Measurements from ENCODE around the gene LHFPL3.
"Not testable (repeated sequence)": the region's sequence is repeated elsewhere in the genome, so short reads cannot be mapped to it uniquely, and the experiment has no call there.

LHFPL3 gene

DNA sequence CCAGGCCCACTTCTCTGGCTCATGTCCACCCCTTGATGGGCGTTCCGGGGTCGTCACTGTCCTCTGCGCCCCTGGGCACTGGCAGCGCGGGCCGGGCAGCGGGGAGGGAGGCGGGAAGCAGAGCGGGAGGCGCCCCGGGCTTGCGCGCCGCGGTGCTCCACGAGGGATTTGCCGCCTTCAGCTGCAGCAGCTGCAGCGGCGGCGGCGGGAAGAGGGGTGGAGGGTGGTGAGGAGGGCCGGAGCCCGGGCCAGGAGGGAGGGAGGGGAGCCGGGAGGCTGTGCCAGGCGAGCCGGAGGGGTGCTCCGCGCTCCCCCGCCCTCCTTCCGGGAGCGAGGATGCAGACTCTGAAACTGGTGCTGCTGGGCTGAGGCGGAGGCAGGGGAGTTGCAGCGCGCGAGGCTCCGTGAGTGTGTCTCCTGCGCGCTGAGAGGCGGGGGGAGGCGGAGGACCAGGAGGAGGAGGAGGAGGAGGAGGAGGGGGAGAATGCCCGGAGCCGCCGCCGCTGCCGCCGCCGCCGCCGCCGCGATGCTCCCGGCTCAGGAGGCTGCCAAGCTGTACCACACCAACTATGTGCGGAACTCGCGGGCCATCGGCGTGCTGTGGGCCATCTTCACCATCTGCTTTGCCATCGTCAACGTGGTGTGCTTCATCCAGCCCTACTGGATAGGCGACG lies at the start of gene LHFPL3:
Gene LHFPL3 (plus strand): TSS at position 308 of the 674 bp plus-strand sequence.
- no peak for DNase-seq

DNA sequence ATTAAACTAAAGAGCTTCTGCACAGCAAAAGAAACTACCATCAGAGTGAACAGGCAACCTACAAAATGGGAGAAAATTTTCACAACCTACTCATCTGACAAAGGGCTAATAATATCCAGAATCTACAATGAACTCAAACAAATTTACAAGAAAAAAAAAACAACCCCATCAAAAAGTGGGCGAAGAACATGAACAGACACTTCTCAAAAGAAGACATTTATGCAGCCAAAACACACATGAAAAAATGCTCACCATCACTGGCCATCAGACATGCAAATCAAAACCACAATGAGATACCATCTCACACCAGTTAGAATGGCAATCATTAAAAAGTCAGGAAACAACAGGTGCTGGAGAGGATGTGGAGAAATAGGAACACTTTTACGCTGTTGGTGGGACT lies 46.7 kb upstream of the LHFPL3 start:
- not testable (repeated sequence) for DNase-seq

DNA sequence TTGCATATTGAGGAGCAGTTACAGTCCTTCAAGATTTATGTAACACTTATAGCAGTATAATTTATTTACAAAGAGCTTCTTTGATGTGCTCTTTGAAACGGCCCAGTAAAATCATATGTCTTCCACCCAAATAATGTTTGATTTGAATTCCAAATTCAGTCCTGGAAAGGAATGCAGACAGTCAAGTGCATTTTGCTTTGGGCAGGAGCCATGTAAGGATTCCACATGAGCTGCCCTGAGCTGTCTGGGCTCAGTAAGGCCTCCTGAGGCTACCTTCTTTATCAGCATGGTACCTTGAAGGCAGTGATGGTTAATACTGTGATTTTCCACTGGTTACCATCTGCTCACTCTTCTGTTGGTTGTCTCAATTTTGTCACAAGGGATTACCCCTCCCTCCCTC lies 41.6 kb upstream of the LHFPL3 start:
- DNase-seq, result no peak

DNA sequence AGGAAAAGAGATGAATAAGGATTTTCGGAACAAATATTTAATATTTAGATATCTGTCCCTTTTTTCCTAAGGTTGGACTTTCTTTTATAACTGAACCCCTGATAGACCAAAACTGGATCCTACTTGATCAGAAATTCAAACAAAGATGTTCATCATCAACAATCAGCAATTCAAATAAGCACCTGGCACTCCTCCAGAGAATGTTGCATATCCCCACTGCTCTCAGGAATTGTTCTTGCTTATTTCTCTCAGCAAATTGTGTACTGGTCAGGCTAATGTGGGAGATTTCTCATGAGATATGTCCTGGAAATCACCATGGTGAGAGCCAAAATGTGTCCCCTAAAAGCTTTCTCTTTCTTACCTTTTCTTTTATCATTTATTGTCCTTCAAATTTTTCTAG lies 40.3 kb upstream of the LHFPL3 start:
- no peak for DNase-seq

DNA sequence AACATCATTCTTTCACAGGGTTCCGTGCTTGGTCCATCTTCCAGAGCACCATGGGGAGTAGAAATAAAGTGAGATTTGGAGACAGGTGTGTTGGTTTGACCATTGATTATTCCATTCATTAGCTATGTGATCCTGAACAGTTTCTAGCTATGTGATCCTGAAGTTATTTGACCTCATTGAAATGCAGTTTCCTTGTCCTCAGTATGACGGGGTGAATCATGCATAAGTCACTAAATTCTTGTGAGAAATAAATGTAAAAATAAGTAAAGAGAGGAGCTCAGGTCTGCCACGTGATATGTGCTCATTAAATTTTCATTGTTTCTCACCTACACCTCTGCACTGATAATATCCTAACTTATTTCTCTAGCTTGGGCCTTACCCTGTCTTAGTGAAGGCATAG lies 34.1 kb upstream of the LHFPL3 start:
- DNase-seq, result no peak

DNA sequence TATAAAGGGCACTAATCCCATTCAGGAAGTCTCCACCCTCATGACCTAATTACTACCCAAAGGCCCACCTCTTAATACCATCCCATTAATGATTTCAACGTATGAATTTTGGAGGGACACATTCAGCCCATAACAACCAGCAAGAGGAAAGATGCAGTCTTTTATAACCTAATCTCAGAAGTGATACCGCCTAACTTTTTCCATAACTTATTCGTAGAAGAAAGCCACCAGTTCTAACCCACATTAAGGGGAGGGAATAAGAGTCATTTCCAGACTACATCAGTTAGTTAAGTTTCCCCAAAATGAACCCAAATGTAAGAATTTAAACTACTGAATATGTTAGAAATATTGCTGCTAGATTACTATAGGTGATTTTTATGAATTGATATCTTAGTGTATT lies 32.1 kb upstream of the LHFPL3 start:
- no peak for DNase-seq

DNA sequence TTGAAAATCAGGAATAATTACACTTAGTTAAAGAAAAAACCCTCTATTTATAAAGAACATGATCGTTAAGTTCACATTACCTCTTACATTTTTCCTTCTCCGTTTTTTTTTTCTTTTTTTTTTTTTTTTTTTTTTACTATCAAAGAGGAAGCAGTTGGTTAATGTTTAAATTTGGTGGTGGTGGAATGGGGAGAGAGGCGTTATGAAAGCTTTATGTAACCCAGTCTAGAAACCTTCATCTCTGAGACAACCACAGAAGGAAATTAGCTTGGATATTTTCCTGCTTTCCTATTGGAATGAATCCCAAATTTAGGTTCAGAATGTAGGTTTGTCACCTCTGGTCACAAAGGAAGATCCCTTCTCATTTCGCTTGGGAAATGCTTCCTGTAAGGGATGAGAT lies 31.5 kb upstream of the LHFPL3 start:
- DNase-seq, result no peak

DNA sequence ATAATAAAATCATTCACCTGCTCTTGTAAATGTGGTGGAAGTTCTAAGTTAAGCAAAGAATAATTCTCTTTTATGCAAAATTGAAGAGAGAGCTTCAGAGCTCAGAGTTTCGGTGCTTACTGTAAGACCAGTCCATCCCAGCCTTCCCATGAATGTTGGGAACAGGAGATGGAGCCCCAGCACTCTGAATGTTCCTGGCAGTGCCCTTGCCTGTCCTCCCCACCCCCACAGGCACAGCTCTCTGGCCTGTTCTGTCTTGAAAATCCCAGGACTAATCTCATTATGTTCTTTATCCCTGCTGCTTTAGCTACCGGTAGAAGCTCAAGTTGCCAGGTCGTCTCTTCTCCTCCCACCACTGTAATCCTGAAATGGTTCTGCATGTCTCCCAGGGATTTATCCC lies 29.1 kb upstream of the LHFPL3 start:
- no peak for DNase-seq

DNA sequence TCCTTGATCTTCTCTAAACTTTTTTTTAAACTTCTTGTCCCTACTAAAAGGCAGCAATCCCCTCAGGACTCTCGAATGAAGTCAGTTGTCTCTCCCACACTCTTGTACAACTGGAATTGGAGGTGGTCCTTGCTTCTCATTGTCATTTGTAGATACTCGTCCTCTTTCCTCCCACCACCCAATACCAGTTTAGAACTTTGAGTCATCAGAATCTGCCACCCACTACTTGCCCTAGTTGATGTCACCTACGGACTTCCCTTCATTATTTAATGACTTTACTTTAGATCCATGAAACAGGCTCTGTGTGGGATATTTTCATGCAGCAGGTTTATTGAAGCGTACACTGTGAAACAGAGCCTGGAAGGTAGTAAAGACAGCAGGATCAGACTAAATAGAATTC lies 28.6 kb upstream of the LHFPL3 start:
- no peak for DNase-seq

DNA sequence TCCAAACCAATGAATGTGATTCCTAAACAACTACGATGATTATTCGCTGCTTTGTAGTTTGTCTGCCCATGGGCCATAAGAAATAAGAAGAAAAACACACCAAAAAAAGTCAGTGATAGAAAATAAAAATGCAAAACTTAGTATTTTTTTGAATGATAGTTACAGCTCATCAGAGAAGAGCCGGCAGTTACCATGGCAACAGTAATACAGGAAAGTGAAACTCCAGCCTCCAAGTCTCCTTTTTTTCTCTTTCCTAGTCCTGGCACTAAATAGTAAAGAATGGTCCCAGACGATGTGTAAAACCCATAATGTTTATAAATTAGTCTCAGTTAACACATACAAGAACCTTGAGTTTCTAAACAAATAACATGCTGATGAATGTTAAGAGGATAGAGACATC lies 21.6 kb upstream of the LHFPL3 start:
- DNase-seq, result no peak

DNA sequence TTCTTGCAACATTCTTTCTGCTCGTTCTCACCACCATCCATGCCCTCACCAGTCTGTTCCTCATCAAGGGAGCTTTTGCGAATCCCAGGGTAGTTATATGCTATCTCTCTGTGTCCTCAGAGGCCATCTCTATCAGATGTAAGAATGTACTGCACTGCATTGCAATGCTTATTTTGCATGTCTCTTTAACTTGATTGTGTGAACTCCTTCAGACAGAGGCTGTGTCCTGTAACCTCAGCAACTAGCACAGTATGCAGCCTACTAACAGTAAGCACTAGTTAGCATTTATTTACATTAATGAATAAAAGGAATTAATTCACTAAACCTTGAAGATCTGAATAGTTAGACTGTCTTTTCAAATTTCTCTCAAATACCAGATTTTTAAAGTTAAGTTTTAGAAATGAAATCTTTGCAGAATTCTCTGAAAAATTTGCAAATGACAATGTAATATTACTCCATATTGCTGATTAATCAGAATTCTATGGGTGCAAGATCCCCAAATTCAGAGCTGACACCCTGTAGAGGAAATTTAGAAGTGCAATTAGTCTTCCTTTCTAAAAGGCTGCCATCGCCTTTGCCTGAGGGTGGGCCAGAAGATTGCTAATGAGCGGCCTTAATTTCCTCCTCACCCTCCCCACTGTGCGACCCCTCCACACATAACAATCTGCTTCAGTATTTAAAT lies 10.3 kb upstream of the LHFPL3 start:
- DNase-seq, result no peak

DNA sequence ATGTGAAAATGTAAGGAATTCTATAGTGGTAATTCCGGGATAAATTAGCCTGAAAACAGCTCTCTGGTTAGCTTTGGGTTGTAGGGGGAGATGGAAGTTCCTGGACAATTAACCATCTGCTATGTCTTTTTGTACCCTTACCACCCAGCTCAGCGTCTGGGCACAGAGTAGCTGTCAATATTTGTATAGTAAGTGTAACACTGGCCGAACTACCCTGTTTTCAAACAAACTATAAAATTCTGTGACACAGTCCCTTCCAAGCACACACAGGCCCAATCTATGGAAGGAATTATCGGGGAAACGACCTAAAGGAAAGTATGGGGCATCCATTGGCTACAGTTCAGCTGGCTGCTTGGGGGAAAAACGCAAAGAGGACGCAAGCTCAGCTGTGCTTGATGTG lies 869 bp upstream of the LHFPL3 start:
- no peak for DNase-seq

DNA sequence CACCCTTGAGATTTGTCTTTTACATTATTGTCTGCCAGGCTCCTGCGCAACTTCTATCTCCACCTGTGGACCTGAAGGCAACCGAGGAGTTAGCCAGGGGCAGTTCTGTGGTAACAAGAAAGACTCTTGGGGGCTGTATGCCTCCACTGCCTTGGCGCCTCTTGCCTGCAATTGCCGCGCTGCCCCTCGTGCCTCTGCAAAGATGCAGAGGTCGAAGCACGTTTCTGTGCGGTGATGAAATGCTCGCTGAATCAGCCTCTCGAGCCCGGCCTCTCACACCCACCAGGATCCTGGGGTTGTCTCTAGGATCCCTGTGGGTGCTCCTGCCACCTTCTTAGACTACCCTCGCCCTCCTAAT lies 486 bp upstream of the LHFPL3 start:
- DNase-seq, result no peak

DNA sequence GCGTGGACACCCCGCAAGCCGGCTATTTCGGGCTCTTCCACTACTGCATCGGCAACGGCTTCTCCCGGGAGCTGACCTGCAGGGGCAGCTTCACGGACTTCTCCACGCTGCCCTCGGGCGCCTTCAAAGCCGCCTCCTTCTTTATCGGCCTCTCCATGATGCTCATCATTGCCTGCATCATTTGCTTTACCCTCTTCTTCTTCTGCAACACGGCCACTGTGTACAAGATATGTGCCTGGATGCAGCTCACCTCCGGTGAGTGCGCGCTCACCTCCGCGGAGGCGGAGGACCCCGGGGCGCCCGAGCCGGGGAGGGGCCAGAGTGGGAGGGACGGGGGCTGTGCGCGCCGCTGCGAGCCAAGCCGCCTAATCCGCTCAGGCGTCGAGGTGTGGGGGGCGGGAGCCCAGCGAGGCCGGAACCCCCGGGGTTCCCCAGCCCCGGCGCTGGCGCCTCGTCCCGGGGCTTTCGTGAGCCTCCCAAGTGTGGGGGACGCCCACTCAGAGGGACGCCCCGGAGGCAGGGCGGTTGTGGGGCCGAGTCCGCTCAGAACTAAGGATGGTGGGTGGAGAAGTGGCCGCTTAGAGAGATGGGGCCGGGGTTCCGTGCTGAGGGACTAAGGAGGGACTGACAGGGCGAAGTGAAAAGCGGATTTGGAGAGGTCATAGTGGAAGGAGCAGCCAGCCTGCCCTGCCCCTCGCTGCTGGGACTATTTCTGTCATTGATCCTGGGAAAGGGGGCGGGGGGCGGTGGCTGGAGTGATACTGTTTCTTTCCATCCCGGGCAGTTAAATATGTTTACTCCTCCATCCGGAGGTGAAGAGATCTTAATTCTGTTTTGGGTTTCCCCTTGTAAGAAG lies 795 bp downstream of the LHFPL3 start:
- DNase-seq, result no peak

DNA sequence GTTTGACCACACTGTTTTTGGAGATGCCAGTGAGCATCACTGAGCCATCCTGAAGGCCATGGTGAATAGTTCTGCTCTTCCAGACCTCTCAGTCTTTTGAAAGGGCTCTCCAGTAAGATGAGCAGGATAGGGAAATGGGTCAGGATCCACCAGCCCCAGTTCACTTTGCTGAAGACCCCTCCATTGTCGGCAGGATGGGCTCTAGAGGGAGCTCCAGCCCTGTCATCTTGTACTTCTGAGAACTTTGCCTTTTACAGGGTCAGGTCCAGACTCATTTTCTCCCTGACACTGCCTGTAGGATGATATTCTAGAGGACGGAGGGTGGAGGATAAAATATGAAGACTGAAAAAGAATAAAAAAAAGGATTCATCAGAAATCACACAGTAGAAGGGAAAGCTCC lies 13.1 kb downstream of the LHFPL3 start:
- no peak for DNase-seq

DNA sequence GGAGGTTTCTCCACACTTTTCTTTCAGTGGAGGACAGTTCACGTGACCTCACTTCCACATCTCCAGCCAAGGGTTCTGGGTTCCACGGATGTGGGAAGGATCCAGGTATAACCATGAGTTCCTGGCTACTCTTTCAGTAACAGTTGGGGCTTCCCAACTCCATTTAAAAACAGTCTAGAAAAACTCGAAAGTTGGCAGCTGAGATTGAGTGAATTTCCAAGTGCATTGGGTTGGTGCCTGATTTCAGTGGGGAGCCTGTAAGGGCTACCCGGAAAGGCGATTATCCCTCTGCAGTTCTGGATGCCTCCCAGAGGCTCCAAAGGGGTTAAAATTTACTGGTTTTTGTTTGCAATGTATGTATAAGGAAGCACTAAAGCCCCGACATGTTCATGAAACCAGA lies 24.3 kb downstream of the LHFPL3 start:
- DNase-seq, result no peak

DNA sequence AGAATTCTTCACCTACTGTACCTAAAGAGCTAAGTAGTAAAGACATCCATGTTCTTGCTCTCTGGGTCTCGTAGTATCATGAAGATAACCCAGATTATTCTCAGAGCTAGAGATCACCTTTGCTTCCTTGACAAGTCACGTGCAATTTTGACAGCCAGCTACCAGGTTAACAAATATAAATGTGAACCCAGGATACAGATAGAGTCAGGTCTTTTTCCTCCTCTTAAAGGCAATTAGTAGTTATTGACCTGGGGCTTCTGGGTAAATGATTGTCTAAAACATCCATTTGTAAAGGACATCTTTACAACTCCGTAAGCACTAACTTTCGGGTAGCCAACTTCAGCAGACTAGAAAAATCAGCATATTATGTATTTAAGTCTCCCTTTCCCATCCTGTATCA lies 28.8 kb downstream of the LHFPL3 start:
- DNase-seq, result no peak

DNA sequence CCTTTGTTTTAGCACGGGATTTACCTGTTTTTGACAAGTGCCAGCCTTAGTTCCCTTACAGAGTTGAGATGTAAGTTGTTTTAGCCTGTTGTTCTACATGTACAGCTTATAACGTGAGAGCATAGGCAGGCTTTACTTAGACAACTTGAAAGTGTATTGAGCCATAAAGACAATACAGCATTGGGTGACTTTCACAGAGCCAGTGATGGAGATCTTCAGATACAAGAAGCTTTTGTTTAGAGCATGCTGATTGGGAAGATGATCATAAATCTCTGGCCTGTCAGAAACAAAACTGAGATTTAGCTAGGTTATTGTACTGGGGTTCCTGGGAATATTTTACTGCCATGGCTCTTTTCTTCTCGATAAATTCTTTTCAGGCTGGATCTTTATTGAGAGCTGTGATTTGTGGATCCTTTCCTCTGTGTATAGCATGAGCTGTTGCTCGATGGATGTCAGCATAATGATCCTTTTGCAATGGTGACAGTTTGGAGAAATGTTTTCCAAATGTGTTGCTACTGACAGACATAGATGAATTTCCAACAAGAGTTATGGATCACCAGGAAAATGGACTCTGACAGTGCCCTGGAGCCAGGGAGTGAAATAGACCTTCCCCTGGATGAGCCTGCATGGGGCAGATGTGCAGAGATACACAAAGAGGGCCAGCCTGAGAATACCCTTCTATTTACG lies 30.2 kb downstream of the LHFPL3 start:
- DNase-seq, result no peak

DNA sequence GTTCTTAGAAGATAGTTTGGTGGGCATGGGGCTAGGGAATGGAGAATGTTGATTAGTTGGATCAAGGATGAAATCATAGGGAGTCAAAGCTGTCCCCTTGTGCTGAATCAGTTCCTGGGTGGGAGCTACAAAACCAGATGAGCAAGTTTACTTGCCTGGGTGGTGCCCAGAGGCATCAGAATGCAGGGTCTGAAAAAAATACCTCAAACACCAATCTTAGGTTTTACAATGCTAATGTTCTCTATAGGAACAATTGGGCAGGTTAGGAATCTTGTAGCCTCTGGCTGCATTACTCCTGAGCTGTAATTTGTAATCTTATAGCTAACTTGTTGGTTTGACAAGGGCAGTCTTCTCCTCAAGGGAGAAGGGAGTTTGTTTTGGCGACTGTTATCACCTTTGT lies 34.4 kb downstream of the LHFPL3 start:
- DNase-seq, result no peak

DNA sequence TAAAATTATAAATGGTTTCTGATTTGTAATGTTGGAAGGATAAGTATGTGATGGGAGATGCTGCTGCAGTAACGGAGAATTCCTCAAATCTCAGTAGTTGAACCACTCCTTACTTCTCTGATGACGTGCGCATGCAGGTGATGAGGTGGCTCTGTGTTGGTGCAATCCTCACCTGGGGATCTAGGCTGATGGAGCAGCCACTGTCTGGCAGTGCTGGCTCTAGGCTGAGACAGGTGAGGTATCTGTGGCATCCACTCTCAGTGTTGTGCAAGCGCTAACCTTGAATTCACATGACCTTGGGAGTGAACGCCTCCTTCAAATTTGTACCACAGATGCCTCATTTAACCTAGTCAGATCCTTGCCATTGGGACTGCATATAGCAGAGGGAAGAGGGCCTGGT lies 35.0 kb downstream of the LHFPL3 start:
- no peak for DNase-seq

DNA sequence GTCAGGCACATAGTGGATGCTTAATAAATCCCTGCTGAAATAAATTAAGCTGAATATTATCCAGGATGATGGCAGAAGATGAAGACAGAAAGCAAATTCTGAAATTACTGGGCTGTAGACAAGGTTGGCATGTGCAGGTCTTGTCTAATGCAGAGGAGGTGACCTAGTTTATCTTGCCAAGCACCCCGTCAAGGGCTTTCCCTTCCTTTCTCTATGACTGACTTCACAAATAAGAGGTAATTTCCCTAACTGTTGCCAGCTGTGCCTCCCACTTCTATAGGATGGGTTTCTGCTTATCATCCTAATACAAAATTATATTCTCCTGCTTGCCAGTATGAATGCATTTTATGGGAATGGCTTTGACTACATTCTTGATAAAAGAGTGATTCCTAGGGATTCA lies 38.0 kb downstream of the LHFPL3 start:
- no peak for DNase-seq

DNA sequence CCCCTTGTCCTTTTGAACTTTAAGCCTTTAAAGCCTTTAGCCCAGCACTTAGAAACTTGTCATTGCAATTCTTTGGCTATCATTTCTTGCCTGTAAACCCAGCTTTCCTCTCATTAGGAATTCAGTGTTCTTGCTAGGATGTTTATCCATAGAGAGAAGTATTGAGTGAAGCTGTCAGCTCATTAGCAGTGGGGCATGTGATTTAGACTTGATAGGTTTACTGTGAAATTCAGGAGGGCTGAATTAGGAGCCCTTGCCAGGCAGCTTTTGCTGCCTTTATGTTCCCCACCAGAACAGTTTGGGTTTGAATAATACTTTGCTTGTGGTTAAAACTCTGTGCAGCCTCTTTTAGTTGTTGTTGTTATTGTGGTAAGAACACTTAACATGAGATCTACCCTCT lies 39.5 kb downstream of the LHFPL3 start:
- no peak for DNase-seq

DNA sequence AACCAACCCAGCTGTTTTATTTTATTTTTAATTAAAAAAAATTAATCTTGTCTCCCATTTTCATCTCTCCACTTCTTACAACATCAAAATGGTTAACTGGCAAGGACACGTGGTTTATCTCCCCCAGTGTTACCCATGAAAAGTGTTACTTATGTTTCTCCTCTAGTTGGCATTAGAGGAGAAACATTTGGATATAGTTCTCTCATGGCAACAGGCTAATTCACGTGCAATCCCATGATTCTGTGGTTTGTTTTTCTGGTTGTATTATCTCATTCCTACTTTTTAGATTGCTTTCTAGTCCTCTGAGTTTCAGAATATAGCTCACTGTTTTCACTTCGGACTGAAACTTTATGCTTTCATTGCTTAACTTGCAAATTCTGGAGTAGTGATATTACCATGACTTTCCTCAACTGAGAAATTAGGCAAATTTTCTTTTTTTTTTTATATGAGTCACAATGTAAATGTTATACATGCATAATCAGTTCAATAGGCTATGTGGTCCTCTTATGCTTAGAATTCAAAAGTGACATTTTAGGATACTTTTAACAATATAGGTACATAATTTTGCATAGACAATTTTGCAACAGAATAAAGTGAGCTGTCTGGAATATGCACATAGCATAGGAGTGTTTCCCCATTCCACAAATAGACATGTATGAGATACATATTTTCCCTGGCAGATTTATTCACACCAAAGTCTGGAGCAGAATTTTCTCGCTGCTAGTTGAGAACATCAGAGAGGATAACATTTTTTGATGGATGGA lies 43.0 kb downstream of the LHFPL3 start:
- no peak for DNase-seq
